ENCODE data around the gene HPSE. TPM values are rescaled to one million over a fixed set of nuclear protein-coding genes. Genes with fewer than 3 reads are reported as not detected.
A peak's percentile ranks its signal among the peaks of the same experiment; 100 is the strongest.

HPSE gene
- polyA plus RNA-seq, 1 experiment: 0.71 TPM

DNA sequence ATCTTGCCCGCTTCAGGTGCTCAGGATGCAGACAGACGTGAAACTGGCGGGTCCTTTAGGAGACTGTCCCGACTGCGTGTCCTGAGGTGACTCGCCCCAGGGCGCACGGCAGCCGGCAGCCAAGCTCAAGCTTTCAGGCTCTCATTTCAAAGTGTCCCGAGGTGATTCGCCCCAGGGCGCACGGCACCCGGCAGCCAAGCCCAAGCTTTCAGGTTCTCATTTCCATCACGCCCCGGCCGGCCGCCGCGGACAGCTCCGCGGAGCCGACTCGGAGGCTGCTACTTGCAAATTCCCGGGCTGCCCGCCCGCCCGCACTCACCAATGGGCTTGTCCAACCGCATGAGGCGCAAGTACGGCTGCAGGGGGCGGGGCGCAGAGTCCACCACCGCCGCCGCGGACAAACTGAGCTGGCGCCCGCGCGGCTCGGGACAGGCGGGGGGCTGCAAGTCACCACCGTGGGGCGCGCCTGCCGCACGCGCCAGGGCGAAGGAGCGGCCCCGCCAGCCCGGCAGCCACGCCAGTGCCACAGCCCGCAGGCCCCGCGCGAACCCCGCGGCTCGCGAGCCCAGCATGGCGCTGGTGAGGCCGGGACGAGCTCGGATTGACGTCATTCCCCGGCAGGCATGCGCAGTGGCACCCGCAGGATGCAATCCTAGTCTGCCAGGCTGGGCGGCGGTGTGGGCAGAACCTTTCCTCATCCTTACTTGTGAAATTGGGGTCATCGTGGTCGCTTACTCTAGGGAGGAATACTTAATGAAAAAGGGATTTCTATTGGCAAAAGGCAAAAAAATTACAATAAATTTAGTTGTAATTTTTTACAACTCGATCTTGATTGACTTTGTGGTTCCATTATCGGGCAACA is 50.2 kb downstream of the HPSE start, which contains the start of gene COQ2:
Gene COQ2, minus strand, starts transcription at position 606 of the 862 bp plus-strand sequence. Its CDS starts 34 bp downstream, at position 572.
- H3K4me3 ChIP-seq (ENCODE audit: low read depth, low read length): peak within 1 kb of the TSS; percentile 49
- CTCF ChIA-PET: interaction anchor here (0.7 to 5.1 kb wide), 14 partner anchors 9 to 815 kb away, joined by 3 to 29 read pairs (median 3); no protein-coding TSS in a partner anchor

DNA sequence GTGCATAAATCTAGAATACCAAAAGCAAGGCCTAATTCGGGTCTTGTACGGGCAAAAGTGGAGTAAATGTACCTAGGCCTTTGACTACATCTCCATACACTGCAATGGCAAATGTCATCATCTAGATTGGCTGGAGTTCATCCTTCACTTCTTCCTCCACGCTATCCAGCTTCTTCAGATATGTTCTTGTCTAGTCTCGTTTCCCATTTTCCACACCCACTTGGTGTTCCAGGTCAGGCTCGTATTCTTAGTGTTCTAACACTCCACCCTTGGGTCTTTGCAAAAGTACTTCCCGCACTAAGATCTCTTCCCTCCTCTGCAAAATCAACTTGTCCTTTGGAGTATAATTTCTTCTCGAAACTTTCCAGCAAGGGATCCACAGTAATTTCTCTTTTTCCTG is 51.5 kb downstream of the HPSE start:
- Histone ChIP-seq H3K4me3 (ENCODE audit: low read depth, low read length) (no peak overlapping the region), H3K27me3 (ENCODE audit: control insufficient read depth, insufficient read depth, low read length) (no peaks in the 10 kb centered on the region), H3K36me3 (ENCODE audit: control insufficient read depth, insufficient read depth, low read length) (no peaks in the 10 kb centered on the region; the same call in 1 of the 2 replicates)
- DNase-seq (ENCODE audit: low read depth): no peak
- CTCF ChIA-PET: interaction anchor here (0.6 to 5.1 kb wide), 7 partner anchors 23 to 437 kb away, joined by 3 to 29 read pairs (median 4); no protein-coding TSS in a partner anchor
- TF ChIP-seq, protein P1, sequence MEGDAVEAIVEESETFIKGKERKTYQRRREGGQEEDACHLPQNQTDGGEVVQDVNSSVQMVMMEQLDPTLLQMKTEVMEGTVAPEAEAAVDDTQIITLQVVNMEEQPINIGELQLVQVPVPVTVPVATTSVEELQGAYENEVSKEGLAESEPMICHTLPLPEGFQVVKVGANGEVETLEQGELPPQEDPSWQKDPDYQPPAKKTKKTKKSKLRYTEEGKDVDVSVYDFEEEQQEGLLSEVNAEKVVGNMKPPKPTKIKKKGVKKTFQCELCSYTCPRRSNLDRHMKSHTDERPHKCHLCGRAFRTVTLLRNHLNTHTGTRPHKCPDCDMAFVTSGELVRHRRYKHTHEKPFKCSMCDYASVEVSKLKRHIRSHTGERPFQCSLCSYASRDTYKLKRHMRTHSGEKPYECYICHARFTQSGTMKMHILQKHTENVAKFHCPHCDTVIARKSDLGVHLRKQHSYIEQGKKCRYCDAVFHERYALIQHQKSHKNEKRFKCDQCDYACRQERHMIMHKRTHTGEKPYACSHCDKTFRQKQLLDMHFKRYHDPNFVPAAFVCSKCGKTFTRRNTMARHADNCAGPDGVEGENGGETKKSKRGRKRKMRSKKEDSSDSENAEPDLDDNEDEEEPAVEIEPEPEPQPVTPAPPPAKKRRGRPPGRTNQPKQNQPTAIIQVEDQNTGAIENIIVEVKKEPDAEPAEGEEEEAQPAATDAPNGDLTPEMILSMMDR (IDR thresholded peaks at IDR 0.05; ENCODE audit: insufficient read depth, low read depth, low read length): no peak
- POLR2A ChIA-PET: no interaction called here

More for the DNA sequence above, 50.2 kb downstream of the HPSE start, which contains the start of gene COQ2:
- H3K36me3 ChIP-seq (ENCODE audit: control insufficient read depth, insufficient read depth, low read length): no peaks in the 10 kb centered on the region; the same call in 1 of the 2 replicates
- POLR2A ChIA-PET: interaction anchor here (0.7 to 1.3 kb wide), 2 partner anchors 171 to 249 kb away, joined by 4 to 6 read pairs; partner anchors contain the start of gene COPS4
- peak; percentile 67 for DNase-seq (ENCODE audit: low read depth)
- H3K27me3 ChIP-seq (ENCODE audit: control insufficient read depth, insufficient read depth, low read length): no peaks in the 10 kb centered on the region
- TF ChIP-seq, protein P1 (IDR thresholded peaks at IDR 0.05; ENCODE audit: insufficient read depth, low read depth, low read length): 0 out of 2 replicates have a peak, but pooled peaks have one; percentile 12

DNA sequence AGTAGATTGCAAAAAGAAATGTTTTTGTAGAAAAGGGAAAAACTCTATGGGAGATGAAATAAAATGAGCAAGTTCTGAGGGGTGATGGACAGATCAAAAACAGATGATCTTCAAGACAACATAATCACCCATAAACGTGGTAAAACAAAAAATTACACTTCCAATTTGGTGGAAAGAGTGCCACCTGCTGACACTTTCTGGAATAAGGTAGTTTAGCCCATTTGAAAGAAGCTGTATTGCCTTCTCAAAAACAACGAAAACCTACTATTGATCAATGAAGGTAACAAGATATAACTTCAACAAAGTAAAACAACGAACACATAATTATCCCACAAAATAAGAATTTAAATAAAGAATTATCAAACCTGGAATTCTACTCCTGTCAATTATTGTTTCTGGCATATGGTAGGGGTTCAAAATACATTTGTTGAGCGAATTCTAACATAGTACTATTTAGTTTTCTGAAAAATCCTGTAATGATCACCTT is 52.6 kb downstream of the HPSE start:
- Histone ChIP-seq H3K36me3 (ENCODE audit: control insufficient read depth, insufficient read depth, low read length) (no peaks in the 10 kb centered on the region; the same call in 1 of the 2 replicates), H3K27me3 (ENCODE audit: control insufficient read depth, insufficient read depth, low read length) (no peaks in the 10 kb centered on the region), H3K4me3 (ENCODE audit: low read depth, low read length) (no peak overlapping the region)
- ChIA-PET POLR2A (no interaction called here), CTCF (interaction anchor here (0.6 to 5.1 kb wide), 13 partner anchors 10 to 245 kb away, joined by 3 to 29 read pairs (median 3); no protein-coding TSS in a partner anchor)
- no peak for DNase-seq (ENCODE audit: low read depth)
- TF ChIP-seq, protein P1 (IDR thresholded peaks at IDR 0.05; ENCODE audit: insufficient read depth, low read depth, low read length): peak; percentile 69

DNA sequence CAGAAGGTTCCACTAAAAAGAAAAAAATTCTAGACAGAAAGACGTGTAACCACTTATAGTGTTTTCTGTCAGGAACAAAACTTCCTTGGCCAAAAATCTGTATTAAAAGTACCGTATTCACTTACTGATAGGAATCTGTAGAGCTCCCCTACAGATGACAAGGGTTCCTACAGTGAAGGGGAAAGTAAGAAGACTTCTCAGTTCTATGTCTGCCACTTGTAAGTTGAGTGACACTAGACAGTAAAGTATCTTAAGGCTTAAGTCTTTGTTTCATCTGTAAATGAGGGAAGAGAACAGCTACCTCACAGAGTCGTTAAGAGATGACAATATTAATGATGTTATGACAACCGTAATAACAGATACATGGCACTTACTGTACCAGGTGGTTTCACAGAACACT is 53.3 kb downstream of the HPSE start:
- DNase-seq (ENCODE audit: low read depth): no peak
- H3K4me3 ChIP-seq (ENCODE audit: low read depth, low read length): no peak overlapping the region
- H3K27me3 ChIP-seq (ENCODE audit: control insufficient read depth, insufficient read depth, low read length): no peaks in the 10 kb centered on the region
- H3K36me3 ChIP-seq (ENCODE audit: control insufficient read depth, insufficient read depth, low read length): no peaks in the 10 kb centered on the region; the same call in 1 of the 2 replicates
- POLR2A ChIA-PET: interaction anchor here (0.5 to 0.7 kb wide), 2 partner anchors 203 to 241 kb away, joined by 5 to 8 read pairs; no protein-coding TSS in a partner anchor
- CTCF ChIA-PET: interaction anchor here (0.9 to 5.1 kb wide), 15 partner anchors 9 to 392 kb away, joined by 3 to 29 read pairs (median 4); partner anchors contain the start of gene COPS4
- TF ChIP-seq, protein P1 (IDR thresholded peaks at IDR 0.05; ENCODE audit: insufficient read depth, low read depth, low read length): 0 out of 2 replicates have a peak, but pooled peaks have one; percentile 22
